Fibroblast of skin of left quadriceps (primary cell): ENCODE measurements around the gene IBTK.
"Not testable (repeated sequence)": the region's sequence is repeated elsewhere in the genome, so short reads cannot be mapped to it uniquely, and the experiment has no call there.

Experiments used
- DNase-seq, 2 experiments: peaks; one replicate each; pipeline ENCODE4 v3.0.0-alpha.2; 2013; ENCODE audit warnings: low read depth in 2 of 2

The IBTK gene

GRCh38 chr6:82179415-82179814 is 68.1 kb downstream of the IBTK start:
- DNase-seq = no peak

DNA sequence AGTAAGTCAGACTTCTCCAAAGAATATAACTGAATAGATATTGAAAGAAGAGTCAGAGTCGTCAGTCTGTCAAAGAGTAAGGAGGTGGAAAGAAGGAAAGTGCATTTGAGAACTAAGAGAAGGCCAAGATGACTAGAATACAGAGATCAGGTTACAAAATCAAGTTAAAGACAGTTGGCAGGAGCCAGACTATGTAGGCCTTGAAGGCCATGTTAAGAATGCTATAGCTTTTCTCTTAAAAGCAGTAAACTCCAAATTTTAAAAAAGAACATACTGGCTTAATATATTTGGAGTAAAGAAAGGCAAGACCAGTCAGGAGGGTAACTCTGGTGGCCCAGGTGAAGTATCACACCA is 68.8 kb downstream of the IBTK start:
- DNase-seq = no peak

DNA sequence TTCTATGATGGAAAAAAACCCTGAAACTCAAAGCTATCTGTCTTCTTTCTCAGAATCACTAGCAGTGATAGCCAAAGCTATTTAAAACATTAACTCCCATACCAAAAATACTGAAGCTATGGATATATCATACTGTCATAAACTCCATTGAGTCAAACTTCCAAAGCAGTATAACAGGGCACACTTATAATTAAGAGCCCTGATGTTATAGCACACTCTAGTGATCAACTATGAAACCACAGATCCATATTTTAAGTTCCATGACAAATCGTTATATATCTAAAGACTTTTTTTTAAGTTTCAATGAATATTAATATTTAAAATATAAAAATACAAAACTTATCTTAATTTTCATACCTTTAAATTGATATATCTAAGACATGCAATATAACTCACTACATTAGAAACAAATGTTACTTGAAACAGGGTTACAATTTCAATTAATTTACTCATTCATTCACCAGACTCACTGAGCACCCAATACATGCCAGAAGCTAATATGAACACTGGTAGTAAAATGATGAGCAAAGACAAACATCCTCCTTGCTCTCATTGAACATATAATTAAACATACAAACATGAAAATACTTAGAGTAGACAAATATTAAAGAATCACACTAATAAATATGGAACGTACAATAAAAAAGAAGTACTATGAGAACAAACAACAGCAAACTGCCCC is 69.3 kb downstream of the IBTK start:
- DNase-seq = peak; percentile 45 to 56

GRCh38 chr6:82176616-82177015 is 70.9 kb downstream of the IBTK start:
- DNase-seq = peak; percentile 36

- DNase-seq = no peak
These were observed 75.0 kb downstream of the IBTK start for GRCh38 chr6:82172594-82172993.

DNA sequence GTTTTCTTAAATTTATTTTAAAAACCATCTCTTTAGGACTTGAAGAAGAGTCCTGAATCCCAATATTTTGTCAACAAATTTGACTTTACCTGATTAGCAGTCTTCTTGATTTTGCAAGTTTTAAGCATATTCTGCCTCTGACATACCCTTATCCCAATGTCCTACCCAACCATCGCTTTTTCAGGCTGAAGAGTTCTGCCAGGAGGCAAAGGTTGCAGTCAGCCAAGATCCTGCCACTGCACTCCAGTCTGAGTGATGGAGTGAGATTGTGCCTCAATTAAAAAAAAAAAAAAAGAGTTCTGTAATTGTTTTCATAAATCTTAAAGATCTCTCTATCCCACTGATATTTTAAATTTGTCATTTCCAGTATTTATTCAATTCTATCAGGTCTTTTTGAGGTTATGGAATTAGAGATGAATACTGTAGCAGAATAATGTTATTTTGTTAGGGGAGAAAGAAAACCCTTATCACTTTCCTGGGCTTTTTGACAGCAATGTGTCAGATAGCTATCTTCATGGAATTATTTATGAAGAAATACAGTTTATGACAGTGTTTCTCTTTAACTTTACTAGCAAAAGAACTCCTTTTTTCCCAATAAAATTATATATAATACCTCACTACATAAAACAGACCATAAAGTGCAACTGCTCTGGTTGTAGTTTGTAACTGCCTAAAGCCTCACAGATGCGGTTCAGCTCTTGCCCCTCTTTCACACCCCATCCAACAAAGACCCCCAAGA is 78.2 kb downstream of the IBTK start:
- DNase-seq = no peak

DNA sequence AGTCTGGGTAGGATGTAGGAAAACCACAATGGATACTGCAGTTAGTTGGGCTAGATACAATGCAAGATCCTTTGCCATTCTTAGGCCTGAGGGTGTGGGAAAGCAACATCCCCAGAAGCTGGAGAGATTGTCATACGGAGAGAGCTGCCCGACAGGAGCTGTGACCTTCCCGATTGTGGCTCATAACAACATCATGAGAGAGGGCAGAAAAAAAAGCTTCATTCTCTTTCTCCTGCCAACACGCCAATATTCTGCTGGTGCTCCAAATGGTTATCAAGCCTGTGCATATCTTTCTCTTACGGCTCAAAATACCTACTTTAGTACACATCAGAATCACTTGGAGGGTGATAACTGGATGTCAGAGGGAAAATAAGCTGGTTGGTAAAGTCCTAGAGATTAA is 81.1 kb downstream of the IBTK start:
- DNase-seq = no peak

DNA sequence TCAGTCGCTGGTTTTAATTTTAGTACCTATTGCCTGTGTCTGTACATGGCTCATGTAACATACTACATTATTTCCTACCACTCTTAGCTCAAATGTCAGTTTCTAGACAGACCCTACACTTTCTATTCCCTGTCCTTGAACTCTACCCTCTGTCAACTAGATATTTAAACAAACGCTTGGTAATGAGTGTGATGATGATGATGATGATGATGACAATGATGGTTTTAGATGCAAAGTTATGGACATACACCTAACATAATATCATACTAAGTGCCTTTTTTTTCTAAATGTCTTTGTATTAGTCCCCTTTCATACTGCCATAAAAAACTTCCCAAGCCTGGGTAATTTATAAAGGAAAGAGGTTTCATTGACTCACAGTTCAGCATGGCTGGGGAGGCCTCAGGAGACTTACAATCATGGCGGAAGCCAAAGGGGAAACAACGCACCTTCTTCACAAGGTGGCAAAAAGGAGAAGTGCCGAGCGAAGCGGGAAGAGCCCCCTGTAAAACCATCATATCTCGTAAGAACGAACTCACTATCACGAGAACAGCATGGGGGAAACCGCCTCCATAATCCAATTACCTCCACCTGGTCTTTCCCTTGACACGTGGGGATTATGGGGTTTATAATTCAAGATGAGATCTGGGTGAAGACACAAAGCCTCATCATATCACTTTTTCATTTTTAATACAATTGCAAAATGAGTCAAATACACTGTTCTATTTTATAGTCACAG is 87.1 kb downstream of the IBTK start:
- no peak for DNase-seq

DNA sequence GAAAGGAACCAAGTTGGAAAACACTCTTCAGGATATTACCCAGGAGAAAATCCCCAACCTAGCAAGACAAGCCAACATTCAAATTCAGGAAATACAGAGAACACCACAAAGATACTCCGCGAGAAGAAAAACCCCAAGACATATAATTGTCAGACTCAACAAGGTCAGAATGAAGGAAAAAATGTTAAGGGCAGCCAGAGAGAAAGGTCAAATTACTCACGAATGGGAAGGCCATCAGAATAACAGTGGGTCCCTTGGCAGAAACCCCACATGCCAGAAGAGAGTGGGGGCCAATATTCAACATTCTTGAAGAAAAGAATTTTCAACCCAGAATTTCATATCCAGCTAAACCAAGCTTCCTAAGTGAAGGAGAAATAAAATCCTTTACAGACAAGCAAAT is 94.8 kb downstream of the IBTK start:
- not testable (repeated sequence) for DNase-seq

DNA sequence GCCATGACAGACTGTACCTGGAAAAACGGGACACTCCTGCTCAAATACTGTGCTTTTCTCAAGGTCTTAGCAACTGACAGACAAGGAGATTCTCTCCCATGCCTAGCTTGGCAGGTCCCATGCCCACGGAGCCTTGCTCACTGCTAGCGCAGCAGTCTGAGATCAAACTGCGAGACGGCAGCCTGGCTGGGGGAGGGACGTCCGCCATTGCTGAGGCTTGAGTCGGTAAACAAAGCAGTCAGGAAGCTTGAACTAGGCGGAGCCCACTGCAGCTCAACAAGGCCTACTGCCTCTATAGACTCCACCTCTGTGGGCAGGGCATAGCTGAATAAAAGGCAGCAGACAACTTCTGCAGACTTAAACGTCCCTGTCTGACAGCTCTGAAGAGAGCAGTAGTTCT is 96.4 kb downstream of the IBTK start:
- DNase-seq = not testable (repeated sequence)

DNA sequence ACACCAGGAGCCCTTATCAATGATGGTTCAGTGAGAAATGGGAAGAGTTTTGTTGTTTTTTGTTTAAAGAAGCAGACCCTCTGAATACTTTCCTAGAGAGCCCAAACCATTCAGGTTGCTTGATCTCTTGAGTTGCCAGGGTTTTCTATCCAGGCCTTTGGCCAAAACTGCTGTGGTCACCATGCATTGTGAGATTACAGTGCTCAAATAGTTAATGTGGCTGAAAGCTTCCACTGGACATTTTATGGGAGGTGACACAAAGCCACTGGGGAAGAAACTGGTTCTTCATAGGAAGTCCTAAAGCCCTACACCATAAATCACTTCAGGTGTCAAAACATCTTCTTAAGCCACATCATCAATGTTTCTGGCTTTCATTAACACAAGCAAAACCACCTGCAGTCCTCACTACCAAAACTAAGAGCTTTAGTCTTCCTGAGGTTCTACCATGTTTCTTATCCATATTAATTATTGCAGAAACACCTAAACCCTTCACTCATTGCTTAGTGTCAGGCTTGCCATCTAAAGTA is 101.6 kb downstream of the IBTK start:
- DNase-seq = peak in 1 of 2 experiments; percentile 0

GRCh38 chr6:82144852-82145340 is 102.6 kb downstream of the IBTK start:
- peak; percentile 86 to 88 for DNase-seq

- DNase-seq = peak; percentile 95
These were observed 103.3 kb downstream of the IBTK start for GRCh38 chr6:82144007-82144851.

DNA sequence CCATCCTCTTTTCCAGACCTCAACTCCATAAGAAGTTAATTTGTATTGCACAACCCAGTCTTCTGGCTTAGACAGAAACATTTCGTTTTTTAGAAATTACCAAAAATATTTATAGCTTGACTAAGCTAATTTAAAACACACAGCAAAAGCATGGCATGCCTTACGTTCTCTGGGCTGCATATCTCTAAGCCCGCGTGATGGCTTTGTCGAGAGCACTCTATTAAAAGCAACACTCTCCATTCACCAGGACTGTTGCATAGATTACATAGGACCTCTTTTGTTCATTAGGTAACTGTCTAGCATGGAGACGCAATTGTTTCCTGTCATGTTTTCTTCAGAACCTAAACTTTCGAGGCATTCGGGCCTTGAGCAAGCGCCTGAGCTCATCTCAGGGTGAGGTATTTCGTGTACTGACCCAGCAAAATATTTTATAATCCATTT is 104.5 kb downstream of the IBTK start:
- peak; percentile 92 for DNase-seq

- DNase-seq = no peak
These were observed 105.0 kb downstream of the IBTK start for GRCh38 chr6:82142524-82142923.

DNA sequence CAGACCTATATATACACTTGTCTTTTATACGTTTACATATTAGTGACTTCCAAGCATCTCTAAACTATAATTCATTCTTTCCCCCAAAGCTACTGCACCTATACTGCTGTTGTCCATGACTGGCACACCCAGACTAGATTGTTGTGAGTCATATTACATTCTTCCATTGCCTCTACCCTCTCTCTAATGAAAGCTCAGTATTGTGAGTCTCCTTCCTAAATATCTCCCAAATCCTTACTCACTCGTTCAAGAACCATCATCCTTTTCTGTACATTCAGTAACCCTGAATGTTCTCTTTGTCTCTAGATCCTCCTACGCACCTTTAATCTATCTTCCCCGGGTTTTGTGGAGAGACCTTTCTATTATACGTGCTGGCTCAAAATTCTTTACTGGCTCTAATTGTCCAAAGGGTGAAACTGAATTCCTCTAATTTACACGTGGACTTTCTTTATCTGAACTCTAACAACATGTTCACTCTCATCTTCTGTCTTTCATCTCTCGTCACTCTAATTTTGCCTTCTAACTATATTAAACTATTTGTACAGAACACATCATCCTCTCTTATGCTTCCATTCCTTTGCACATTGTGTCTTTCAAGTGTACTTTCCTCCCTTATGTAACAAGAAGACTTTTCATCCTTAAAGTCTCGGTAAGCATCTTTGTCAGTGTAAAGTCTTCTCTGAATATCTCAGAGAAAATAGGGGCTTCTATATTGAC is 109.3 kb downstream of the IBTK start:
- no peak for DNase-seq

DNA sequence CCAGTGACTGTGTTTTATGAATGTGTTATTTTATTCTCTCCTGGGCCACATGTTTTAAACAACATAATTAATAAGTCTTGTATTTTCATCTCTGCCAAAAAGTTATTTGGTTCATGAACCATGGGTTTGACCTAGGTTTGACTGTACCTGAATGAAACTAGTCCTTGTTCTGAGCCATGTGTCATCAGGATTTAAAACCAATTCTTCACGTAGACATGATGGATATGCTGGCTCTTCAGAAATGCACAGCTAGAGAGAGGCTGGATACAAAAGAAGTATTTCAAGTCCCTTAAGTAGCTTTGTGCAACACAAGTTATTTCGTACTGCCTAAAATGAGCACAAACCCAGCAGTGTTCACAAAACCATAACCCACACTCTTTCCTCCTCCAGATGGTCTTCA is 116.1 kb downstream of the IBTK start:
- no peak for DNase-seq

DNA sequence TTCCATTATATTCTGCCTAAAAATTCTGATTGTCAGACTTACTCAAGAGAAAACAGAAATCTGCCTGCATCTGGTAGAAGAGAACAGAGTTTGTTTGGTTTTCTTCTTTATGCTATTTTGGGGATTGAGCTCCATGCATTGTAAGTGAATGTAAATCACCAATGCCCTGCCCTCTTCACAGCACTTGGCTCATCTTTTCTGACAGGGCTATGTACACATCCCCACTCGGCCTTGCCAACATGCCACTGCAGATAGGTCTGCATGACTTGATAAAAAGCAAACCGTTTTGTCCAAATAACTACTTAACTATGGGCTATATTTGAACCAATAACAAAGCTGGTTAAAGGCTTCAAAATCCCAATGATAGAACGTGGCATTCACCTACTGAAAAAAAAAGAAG is 117.7 kb downstream of the IBTK start:
- DNase-seq = no peak

DNA sequence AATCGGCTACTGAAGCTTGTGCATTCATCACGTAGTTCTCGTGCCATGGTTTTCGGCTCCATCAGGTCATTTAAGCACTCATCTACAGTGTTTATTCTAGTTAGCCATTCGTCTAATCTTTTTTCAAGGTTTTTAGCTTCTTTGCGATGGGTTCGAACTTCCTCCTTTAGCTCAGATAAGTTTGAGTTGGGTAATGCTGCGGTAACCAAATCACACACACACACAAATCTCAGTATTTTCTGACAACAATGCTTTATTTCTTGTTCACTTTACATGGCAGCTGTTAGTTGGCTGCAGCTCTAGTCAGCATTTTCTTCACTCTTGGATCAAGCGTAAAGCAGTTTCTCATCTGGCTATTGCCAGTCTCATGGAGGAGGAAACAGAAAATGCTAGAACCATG is 118.6 kb downstream of the IBTK start:
- not testable (repeated sequence) for DNase-seq

DNA sequence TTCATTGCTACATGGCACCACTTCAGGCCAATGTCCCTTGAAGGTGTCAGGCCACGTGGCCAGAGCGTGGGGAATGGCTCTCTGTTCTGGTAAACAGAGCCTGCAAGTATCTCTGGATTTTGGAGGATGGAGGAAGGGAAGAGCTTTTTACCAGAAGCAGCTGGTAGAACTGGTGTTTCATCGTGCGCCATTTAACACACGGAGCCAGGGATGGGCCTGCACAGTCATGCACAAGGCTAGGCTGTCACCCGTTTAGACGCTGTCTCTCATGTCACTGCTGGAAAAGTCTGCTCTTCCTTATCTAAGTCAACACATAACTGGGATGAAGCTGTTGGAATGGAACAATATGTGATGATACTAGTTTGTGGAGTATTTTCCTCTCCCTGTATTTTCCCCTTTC is 123.9 kb downstream of the IBTK start:
- DNase-seq = no peak
